H1 (cell line): ENCODE data around the gene ATXN7. TPM values are rescaled to one million over a fixed set of nuclear protein-coding genes. Genes with fewer than 3 reads are reported as not detected.

Experiments
- CBX8 ChIP-seq: fragments of 300-800, 300-1000 bp; sonication (generic); IDR thresholded peaks from 2 replicates; pipeline ENCODE4 v1.7.1; 2016; ENCODE audit warnings: low read depth, low read length, borderline replicate concordance
- E2F6 ChIP-seq: IDR thresholded peaks from 2 replicates; pipeline ENCODE4 v1.6.1; 2012; ENCODE audit warnings: inconsistent platforms
- GABPA ChIP-seq: IDR thresholded peaks from 2 replicates; pipeline ENCODE4 v1.6.1; 2011; ENCODE audit warnings: mild to moderate bottlenecking, low read length, moderate library complexity, borderline replicate concordance; ENCODE audit not compliant: insufficient read depth
- POLR2A ChIP-seq, 2 experiments: IDR thresholded peaks; 1 replicate in 1 of 2; 2 replicates in 1 of 2; pipeline ENCODE4 v1.6.1; 2011; ENCODE audit warnings: low read depth in 2 of 2, low read length in 2 of 2, mild to moderate bottlenecking in 2 of 2; ENCODE audit errors: control extremely low read depth in 1 of 2
- RXRA ChIP-seq: IDR thresholded peaks from 2 replicates; pipeline ENCODE4 v1.6.1; 2011; ENCODE audit warnings: low read depth, mild to moderate bottlenecking, low read length, moderate library complexity; ENCODE audit not compliant: insufficient read depth
- SUZ12 ChIP-seq: fragments of 200-600 bp; sonication (generic); IDR thresholded peaks from 2 replicates; pipeline ENCODE4 v1.6.1; 2012; ENCODE audit warnings: mild to moderate bottlenecking, inconsistent platforms, low read length, moderate library complexity, mixed read lengths
- polyA plus RNA-seq, 7 experiments: library from polyadenylated mRNA; depleted of rRNA in 3 of 7; stranded (reverse) in 5 of 7; unstranded in 2 of 7; fragments of >200 nt in 5 of 7; fragments of 200-250 nt in 2 of 7; gene quantifications; 1 replicate in 5 of 7; 2 replicates in 1 of 7; 4 replicates in 1 of 7; pipeline versions ENCODE4 v1.2.1 to v1.2.3, GENCODE V29; 2011 to 2013; ENCODE audit warnings: missing spikeins in 2 of 7, mixed read lengths in 2 of 7
- total RNA-seq: library from RNA; stranded (reverse); fragmentation: NEBNext Ultra II Directional; extraction: Animal tissue kit (Norgen Biotek cat#: 25700); gene quantifications from 2 replicates; pipeline ENCODE4 v1.2.1, GENCODE V29; 2021

Gene ATXN7
- total and polyA plus RNA-seq, 2 of the 8 experiments (the other 6 are each of a cell fraction or from before 2014, with no cell fraction given): 15.5 to 16.8 TPM

DNA sequence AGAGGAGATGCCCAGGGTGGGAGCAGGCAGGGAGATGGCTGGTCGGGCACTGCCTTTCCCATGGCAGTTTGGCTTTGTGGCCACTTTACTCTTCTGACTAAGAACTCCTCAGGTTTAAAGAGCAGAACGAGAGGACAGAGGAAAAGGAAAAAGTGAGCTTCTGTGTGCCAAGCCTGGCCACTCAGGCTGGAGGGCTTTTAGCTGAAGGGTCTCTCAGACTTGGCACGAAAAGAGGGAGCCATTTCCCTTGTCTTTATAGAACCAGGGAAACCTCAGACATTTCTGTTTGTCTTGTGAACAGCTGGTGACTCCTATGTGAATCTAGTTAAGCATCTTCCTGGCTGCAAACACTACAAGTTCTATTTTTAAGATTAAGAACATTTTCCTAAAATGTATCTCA is 182.9 kb downstream of the ATXN7 start (continued):
- no peak for TF ChIP-seq RXRA
- no peak for TF ChIP-seq GABPA
- TF ChIP-seq CBX8: no peak
- no peak for TF ChIP-seq E2F6
- no peak for TF ChIP-seq POLR2A (IDR thresholded peaks at IDR 0.05; ENCODE audit: control extremely low read depth in 1 of 2, low read depth in 2 of 2, low read length in 2 of 2)
- TF ChIP-seq SUZ12: no peak
